Sigmoid colon (tissue), 4 donors: ENCODE results near the gene SKOR2.

Experiments
- EP300 ChIP-seq, 4 donors: sonication (generic); formaldehyde crosslinking; IDR thresholded peaks; one replicate each; pipeline ENCODE4 v1.6.1; 2017; ENCODE audit warnings: antibody characterized with exemption in 4 of 4
- POLR2A ChIP-seq, 2 donors: fragments of 450-650 bp; IDR thresholded peaks; one replicate each; pipeline ENCODE4 v1.6.1; 2016; ENCODE audit warnings: antibody characterized with exemption in 2 of 2, mild to moderate bottlenecking in 2 of 2, moderate library complexity in 2 of 2
- POLR2AphosphoS5 ChIP-seq, 4 donors: sonication (generic); formaldehyde crosslinking; IDR thresholded peaks; one replicate each; pipeline ENCODE4 v1.6.1; 2017; ENCODE audit warnings: antibody characterized with exemption in 4 of 4
- TF ChIP-seq, protein P1 (sequence below), 4 experiments: fragments of 450-650 bp in 3 of 4; fragments of 200-600 bp in 1 of 4; IDR thresholded peaks; one replicate each; pipeline ENCODE4 v1.5.1; 2016 to 2019; ENCODE audit warnings: antibody characterized with exemption in 4 of 4, mild to moderate bottlenecking in 3 of 4, moderate library complexity in 2 of 4

DNA sequence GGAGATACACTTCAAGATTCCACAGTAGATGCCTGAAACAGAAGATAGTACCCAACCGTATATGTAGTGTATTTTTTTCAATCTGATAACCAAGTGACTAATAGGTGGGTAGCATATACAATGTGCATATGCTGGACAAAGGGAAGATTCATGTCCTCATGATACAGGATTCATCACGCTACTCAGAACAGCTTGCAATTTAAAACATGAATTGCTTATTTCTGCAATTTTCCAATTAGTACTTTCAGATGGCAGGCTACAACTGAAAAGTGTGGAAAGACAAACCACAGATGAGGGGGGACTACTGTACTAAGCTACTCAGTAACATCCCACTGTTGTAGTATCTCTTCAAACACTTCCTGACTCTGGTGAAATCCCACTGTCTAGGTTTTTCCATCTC, 79.0 kb downstream of the SKOR2 start:
- TF ChIP-seq, protein P1, sequence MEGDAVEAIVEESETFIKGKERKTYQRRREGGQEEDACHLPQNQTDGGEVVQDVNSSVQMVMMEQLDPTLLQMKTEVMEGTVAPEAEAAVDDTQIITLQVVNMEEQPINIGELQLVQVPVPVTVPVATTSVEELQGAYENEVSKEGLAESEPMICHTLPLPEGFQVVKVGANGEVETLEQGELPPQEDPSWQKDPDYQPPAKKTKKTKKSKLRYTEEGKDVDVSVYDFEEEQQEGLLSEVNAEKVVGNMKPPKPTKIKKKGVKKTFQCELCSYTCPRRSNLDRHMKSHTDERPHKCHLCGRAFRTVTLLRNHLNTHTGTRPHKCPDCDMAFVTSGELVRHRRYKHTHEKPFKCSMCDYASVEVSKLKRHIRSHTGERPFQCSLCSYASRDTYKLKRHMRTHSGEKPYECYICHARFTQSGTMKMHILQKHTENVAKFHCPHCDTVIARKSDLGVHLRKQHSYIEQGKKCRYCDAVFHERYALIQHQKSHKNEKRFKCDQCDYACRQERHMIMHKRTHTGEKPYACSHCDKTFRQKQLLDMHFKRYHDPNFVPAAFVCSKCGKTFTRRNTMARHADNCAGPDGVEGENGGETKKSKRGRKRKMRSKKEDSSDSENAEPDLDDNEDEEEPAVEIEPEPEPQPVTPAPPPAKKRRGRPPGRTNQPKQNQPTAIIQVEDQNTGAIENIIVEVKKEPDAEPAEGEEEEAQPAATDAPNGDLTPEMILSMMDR (IDR thresholded peaks at IDR 0.05) = no peak
- TF ChIP-seq POLR2A (IDR thresholded peaks at IDR 0.05) (no peak), POLR2AphosphoS5 (IDR thresholded peaks at IDR 0.05) (no peak), EP300 (IDR thresholded peaks at IDR 0.05) (no peak)
